HCT116 (cell line): Measurements from ENCODE around the gene NUDT14. TPM values are rescaled to one million over a fixed set of nuclear protein-coding genes. Genes with fewer than 3 reads are reported as not detected.

Source experiments
- ATAC-seq: fragments of 200-7000 bp; cut with Tn5 transposase; 2 replicates; pipeline ENCODE4 v1.9.1; 2020; ENCODE audit warnings: mild to moderate bottlenecking, moderate library complexity
- BruUV-seq: library from RNA; stranded (reverse); fragments of 400-500 nt; replicated peaks from 2 replicates; lab custom pipeline; 2021; lab: Mats Ljungman, UMichigan
- CTCF ChIA-PET: fragments of 300-600 bp; sonication (Branson Sonifier 250); formaldehyde crosslinking; loops from one replicate; lab custom pipeline; 2021; ENCODE audit warnings: antibody characterized with exemption; lab: Charles Lee
- POLR2A ChIA-PET: fragments of 300-600, 350-600 bp; sonication (Branson Sonifier 250); formaldehyde crosslinking; loops from one replicate; lab custom pipeline; 2021; ENCODE audit warnings: antibody characterized with exemption; lab: Charles Lee
- RAD21 ChIA-PET, 2 experiments: fragments of 300-600 bp; sonication (Branson Sonifier 250); formaldehyde crosslinking; loops; one replicate each; lab custom pipeline; 2023; ENCODE audit warnings: low total read pairs in 2 of 2; ENCODE audit not compliant: uncharacterized antibody in 2 of 2, unreplicated experiment in 2 of 2, low non-redundant PET in 1 of 2; lab: Charles Lee
- DNase-seq: peaks from one replicate; pipeline ENCODE4 v3.0.0-alpha.2; 2010; ENCODE audit warnings: low read depth, low spot score
- H2AFZ ChIP-seq: fragments of 200-600 bp; shearing (Covaris generic), sonication (generic); 2 replicates; pipeline ENCODE4 v1.6.1; 2017; ENCODE audit warnings: low read depth, mixed run types, mixed read lengths, antibody characterized with exemption, low read length; ENCODE audit not compliant: poor library complexity, severe bottlenecking
- H3K27ac ChIP-seq: 2 replicates; pipeline ENCODE4 v1.5.1; 2012; ENCODE audit warnings: low read depth, low read length
- H3K27me3 ChIP-seq: fragments of 200-600 bp; sonication (generic); 2 replicates; pipeline ENCODE4 v1.6.1; 2016; ENCODE audit warnings: mixed run types, low read length, mixed read lengths; ENCODE audit not compliant: insufficient read depth
- H3K36me3 ChIP-seq, 2 experiments: fragments of 200-500 bp in 1 of 2; fragments of 200-600 bp in 1 of 2; sonication (Bioruptor generic) in 1 of 2; sonication (generic) in 1 of 2; 2 replicates each; pipeline versions ENCODE4 v1.5.1 to v1.6.1; 2014 to 2016; ENCODE audit warnings: low read length in 2 of 2, inconsistent platforms in 1 of 2, mixed read lengths in 1 of 2, mixed run types in 1 of 2; ENCODE audit not compliant: insufficient read depth in 2 of 2, control insufficient read depth in 1 of 2
- H3K4me1 ChIP-seq, 2 experiments: fragments of 200-600 bp in 1 of 2; sonication (generic) in 1 of 2; 2 replicates each; pipeline versions ENCODE4 v1.5.1 to v1.6.1; 2012 to 2017; ENCODE audit warnings: low read length in 2 of 2, inconsistent platforms in 1 of 2, mild to moderate bottlenecking in 1 of 2, mixed read lengths in 1 of 2, mixed run types in 1 of 2, moderate library complexity in 1 of 2; ENCODE audit not compliant: insufficient read depth in 2 of 2, control insufficient read depth in 1 of 2
- H3K4me2 ChIP-seq: fragments of 200-600 bp; sonication (generic); 2 replicates; pipeline ENCODE4 v1.6.1; 2017; ENCODE audit warnings: mixed run types, low read length, mixed read lengths
- H3K4me3 ChIP-seq, 2 experiments: fragments of 200-600 bp in 1 of 2; sonication (generic) in 1 of 2; replicated peaks in 1 of 2; 2 replicates each; pipeline ENCODE4 v1.5.1; 2011 to 2016; ENCODE audit warnings: low read length in 2 of 2, control low read depth in 1 of 2, low read depth in 1 of 2, mild to moderate bottlenecking in 1 of 2, mixed read lengths in 1 of 2, mixed run types in 1 of 2
- H3K79me2 ChIP-seq: fragments of 200-600 bp; sonication (generic); 2 replicates; pipeline ENCODE4 v1.6.1; 2017; ENCODE audit warnings: mild to moderate bottlenecking, mixed run types, low read length, moderate library complexity, mixed read lengths; ENCODE audit not compliant: insufficient read depth
- H3K9ac ChIP-seq: fragments of 200-600 bp; sonication (generic); 2 replicates; pipeline ENCODE4 v1.6.1; 2016; ENCODE audit warnings: low read length, mixed read lengths
- H3K9me2 ChIP-seq: fragments of 200-600 bp; sonication (generic), shearing (Covaris generic); 2 replicates; pipeline ENCODE4 v1.6.1; 2017; ENCODE audit warnings: mixed run types, mild to moderate bottlenecking, moderate library complexity; ENCODE audit not compliant: insufficient read depth
- H3K9me3 ChIP-seq, 2 experiments: fragments of 200-500 bp in 1 of 2; fragments of 200-600 bp in 1 of 2; sonication (Bioruptor generic) in 1 of 2; sonication (generic) in 1 of 2; 2 replicates each; pipeline ENCODE4 v1.6.1; 2014 to 2017; ENCODE audit warnings: low read length in 2 of 2, mixed read lengths in 2 of 2, inconsistent platforms in 1 of 2, low read depth in 1 of 2, mild to moderate bottlenecking in 1 of 2, mixed run types in 1 of 2, moderate library complexity in 1 of 2; ENCODE audit not compliant: control insufficient read depth in 1 of 2, insufficient read depth in 1 of 2
- H4K20me1 ChIP-seq: fragments of 200-600 bp; sonication (generic), shearing (Covaris generic); 2 replicates; pipeline ENCODE4 v1.6.1; 2017; ENCODE audit warnings: mixed run types, mild to moderate bottlenecking, moderate library complexity; ENCODE audit not compliant: insufficient read depth
- CEBPB ChIP-seq: IDR thresholded peaks from 2 replicates; pipeline ENCODE4 v1.6.1; 2012; ENCODE audit warnings: low read depth
- EZH2 ChIP-seq: fragments of 200-600 bp; sonication (generic); IDR thresholded peaks from 2 replicates; pipeline ENCODE4 v1.6.1; 2017; ENCODE audit warnings: antibody characterized with exemption, mixed run types
- EZH2phosphoT487 ChIP-seq: fragments of 200-600 bp; IDR thresholded peaks from 2 replicates; pipeline ENCODE4 v1.6.1; 2018; ENCODE audit warnings: antibody characterized with exemption, borderline replicate concordance
- FOSL1 ChIP-seq: IDR thresholded peaks from 2 replicates; pipeline ENCODE4 v1.6.1; 2012; ENCODE audit warnings: low read depth
- JUND ChIP-seq: IDR thresholded peaks from 2 replicates; pipeline ENCODE4 v1.6.1; 2012
- MAX ChIP-seq: IDR thresholded peaks from 2 replicates; pipeline ENCODE4 v1.6.1; 2012
- POLR2A ChIP-seq: IDR thresholded peaks from 2 replicates; pipeline ENCODE4 v1.7.0; 2011; ENCODE audit warnings: borderline replicate concordance; ENCODE audit not compliant: insufficient read depth, insufficient read length; ENCODE audit errors: extremely low read depth
- RAD21 ChIP-seq: IDR thresholded peaks from 2 replicates; pipeline ENCODE4 v1.6.1; 2012; ENCODE audit warnings: low read depth, mild to moderate bottlenecking
- SIN3A ChIP-seq: IDR thresholded peaks from 2 replicates; pipeline ENCODE4 v1.6.1; 2012; ENCODE audit warnings: low read depth
- SP1 ChIP-seq: IDR thresholded peaks from 2 replicates; pipeline ENCODE4 v1.6.1; 2012; ENCODE audit warnings: low read depth
- ZFX ChIP-seq: fragments of 450-650 bp; IDR thresholded peaks from 2 replicates; pipeline ENCODE4 v1.6.1; 2017
- ZNF274 ChIP-seq: fragments of 200-500 bp; sonication (Bioruptor generic); IDR thresholded peaks from 2 replicates; pipeline ENCODE4 v1.6.1; 2014; ENCODE audit warnings: mild to moderate bottlenecking, low read depth, low read length, inconsistent platforms
- intact Hi-C: fragments of 100-400 bp; cut with micrococcal nuclease; formaldehyde crosslinking; loops from 2 replicates; pipeline ENCODE4 v1.10.0; 2022
- total RNA-seq: library from RNA; stranded (reverse); gene quantifications from one replicate; pipeline ENCODE4 v1.2.1, GENCODE V29; 2021; ENCODE audit not compliant: unreplicated experiment
- TF ChIP-seq, protein P1 (sequence below): IDR thresholded peaks from 2 replicates; pipeline ENCODE4 v1.6.1; 2011; ENCODE audit warnings: mild to moderate bottlenecking, low read length, moderate library complexity; ENCODE audit not compliant: insufficient replicate concordance; ENCODE audit errors: extremely low read depth
- TF ChIP-seq, protein P2 (sequence below), 3 experiments: fragments of 200-600 bp in 1 of 3; sonication (generic) in 1 of 3; IDR thresholded peaks in 2 of 3; conservative IDR thresholded peaks in 1 of 3; 2 replicates each; pipeline ENCODE4 v1.5.1; 2012 to 2017; ENCODE audit warnings: low read depth in 2 of 3, low read length in 2 of 3, antibody characterized with exemption in 1 of 3, borderline replicate concordance in 1 of 3, control low read depth in 1 of 3, mild to moderate bottlenecking in 1 of 3, mixed read lengths in 1 of 3, mixed run types in 1 of 3, moderate library complexity in 1 of 3; ENCODE audit not compliant: insufficient read depth in 1 of 3

The NUDT14 gene
- total RNA-seq, 1 experiment from 2014 or later: 56.1 TPM

- Histone ChIP-seq H3K79me2 (no peaks in the 10 kb centered on the region), H3K27ac (no peak overlapping the region), H3K9ac (no peak overlapping the region), H2AFZ (no peak overlapping the region), H4K20me1 (no peaks in the 10 kb centered on the region), H3K4me2 (no peak overlapping the region), H3K27me3 (no peaks in the 10 kb centered on the region), H3K9me2 (no peaks in the 10 kb centered on the region), H3K36me3 (peaks cover 5 to 9% of the 10 kb centered on the region in 2 experiments; a peak in 3 of 4 replicates), H3K4me1 (no peaks in the 10 kb centered on the region), H3K9me3 (no peaks in the 10 kb centered on the region), H3K4me3 (no peak overlapping the region)
- RAD21 ChIA-PET: no interaction called here
- CTCF ChIA-PET: no interaction called here
- ATAC-seq (no peak), DNase-seq (no peak)
- intact Hi-C loops: no loop called here
- TF ChIP-seq MAX (no peak), SIN3A (no peak)
- BruUV-seq: no TSS peak
- POLR2A ChIA-PET: no interaction called here
Measured at GRCh38 chr14:105223770-105224544, 42.8 kb upstream of the NUDT14 start.

DNA sequence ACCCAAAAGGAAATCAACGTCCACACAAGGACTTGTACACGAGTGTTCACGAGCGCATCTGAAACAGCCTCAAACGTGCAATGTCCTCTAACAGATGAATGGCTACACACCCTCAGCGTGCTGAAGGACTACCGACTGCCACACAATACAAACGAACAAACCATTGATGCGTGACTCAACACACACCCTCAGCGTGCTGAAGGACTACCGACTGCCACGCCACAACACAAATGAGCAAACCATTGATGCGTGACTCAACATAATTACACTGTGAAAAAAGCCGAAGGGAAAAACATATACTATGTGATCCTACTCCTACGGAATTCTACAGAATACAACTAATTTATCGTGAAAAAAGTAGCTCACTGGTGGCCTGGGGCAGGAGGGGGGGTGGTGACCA, 42.1 kb upstream of the NUDT14 start:
- ChIA-PET CTCF (no interaction called here), RAD21 (no interaction called here), POLR2A (no interaction called here)
- Histone ChIP-seq H3K4me1 (no peaks in the 10 kb centered on the region), H3K9me3 (no peaks in the 10 kb centered on the region), H4K20me1 (no peaks in the 10 kb centered on the region), H3K4me2 (no peak overlapping the region), H3K36me3 (peaks cover 8 to 9% of the 10 kb centered on the region in 2 experiments; a peak in 3 of 4 replicates), H3K4me3 (no peak overlapping the region), H3K9ac (no peak overlapping the region), H3K9me2 (no peaks in the 10 kb centered on the region), H2AFZ (no peak overlapping the region), H3K27me3 (no peaks in the 10 kb centered on the region), H3K79me2 (no peaks in the 10 kb centered on the region), H3K27ac (no peak overlapping the region)
- DNase-seq (no peak), ATAC-seq (no peak)
- no TSS peak for BruUV-seq
- TF ChIP-seq ZNF274 (no peak), POLR2A (no peak), ZFX (no peak), SP1 (no peak), FOSL1 (no peak), MAX (no peak), CEBPB (no peak), JUND (no peak), SIN3A (no peak), EZH2 (no peak), RAD21 (no peak), EZH2phosphoT487 (no peak)
- TF ChIP-seq, protein P1, sequence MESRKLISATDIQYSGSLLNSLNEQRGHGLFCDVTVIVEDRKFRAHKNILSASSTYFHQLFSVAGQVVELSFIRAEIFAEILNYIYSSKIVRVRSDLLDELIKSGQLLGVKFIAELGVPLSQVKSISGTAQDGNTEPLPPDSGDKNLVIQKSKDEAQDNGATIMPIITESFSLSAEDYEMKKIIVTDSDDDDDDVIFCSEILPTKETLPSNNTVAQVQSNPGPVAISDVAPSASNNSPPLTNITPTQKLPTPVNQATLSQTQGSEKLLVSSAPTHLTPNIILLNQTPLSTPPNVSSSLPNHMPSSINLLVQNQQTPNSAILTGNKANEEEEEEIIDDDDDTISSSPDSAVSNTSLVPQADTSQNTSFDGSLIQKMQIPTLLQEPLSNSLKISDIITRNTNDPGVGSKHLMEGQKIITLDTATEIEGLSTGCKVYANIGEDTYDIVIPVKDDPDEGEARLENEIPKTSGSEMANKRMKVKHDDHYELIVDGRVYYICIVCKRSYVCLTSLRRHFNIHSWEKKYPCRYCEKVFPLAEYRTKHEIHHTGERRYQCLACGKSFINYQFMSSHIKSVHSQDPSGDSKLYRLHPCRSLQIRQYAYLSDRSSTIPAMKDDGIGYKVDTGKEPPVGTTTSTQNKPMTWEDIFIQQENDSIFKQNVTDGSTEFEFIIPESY: no peak
- TF ChIP-seq, protein P2, sequence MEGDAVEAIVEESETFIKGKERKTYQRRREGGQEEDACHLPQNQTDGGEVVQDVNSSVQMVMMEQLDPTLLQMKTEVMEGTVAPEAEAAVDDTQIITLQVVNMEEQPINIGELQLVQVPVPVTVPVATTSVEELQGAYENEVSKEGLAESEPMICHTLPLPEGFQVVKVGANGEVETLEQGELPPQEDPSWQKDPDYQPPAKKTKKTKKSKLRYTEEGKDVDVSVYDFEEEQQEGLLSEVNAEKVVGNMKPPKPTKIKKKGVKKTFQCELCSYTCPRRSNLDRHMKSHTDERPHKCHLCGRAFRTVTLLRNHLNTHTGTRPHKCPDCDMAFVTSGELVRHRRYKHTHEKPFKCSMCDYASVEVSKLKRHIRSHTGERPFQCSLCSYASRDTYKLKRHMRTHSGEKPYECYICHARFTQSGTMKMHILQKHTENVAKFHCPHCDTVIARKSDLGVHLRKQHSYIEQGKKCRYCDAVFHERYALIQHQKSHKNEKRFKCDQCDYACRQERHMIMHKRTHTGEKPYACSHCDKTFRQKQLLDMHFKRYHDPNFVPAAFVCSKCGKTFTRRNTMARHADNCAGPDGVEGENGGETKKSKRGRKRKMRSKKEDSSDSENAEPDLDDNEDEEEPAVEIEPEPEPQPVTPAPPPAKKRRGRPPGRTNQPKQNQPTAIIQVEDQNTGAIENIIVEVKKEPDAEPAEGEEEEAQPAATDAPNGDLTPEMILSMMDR (IDR thresholded peaks at IDR 0.05 in 2 of 3, conservative IDR thresholded peaks at IDR 0.05 in 1 of 3; ENCODE audit: borderline replicate concordance in 1 of 3, insufficient read depth in 1 of 3, low read depth in 2 of 3, low read length in 2 of 3): no peak
- intact Hi-C loops: no loop called here
